Trophoblast cell (in vitro differentiated cells and primary cell): ENCODE data around the gene DCTPP1.

Source experiments
- DNase-seq, 2 donors: peaks; one replicate each; pipeline ENCODE4 v3.0.0-alpha.2; 2016
- H2AFZ ChIP-seq: 2 replicates; pipeline ENCODE4 v1.6.1; 2013; ENCODE audit warnings: low read length, moderate library complexity, mild to moderate bottlenecking; ENCODE audit not compliant: insufficient read depth, poor library complexity
- H2AK5ac ChIP-seq: 2 replicates; pipeline ENCODE4 v1.6.1; 2013; ENCODE audit warnings: mild to moderate bottlenecking, low read length
- H2BK120ac ChIP-seq: 2 replicates; pipeline ENCODE4 v1.6.1; 2013; ENCODE audit warnings: low read length, mild to moderate bottlenecking, moderate library complexity; ENCODE audit not compliant: insufficient read depth, poor library complexity
- H2BK12ac ChIP-seq: 2 replicates; pipeline ENCODE4 v1.6.1; 2013; ENCODE audit warnings: mild to moderate bottlenecking, low read length, moderate library complexity
- H2BK5ac ChIP-seq: 2 replicates; pipeline ENCODE4 v1.6.1; 2013; ENCODE audit warnings: low read length, low read depth, moderate library complexity, mild to moderate bottlenecking; ENCODE audit not compliant: poor library complexity
- H3K14ac ChIP-seq: 2 replicates; pipeline ENCODE4 v1.6.1; 2013; ENCODE audit warnings: mild to moderate bottlenecking, low read length
- H3K18ac ChIP-seq: 2 replicates; pipeline ENCODE4 v1.6.1; 2013; ENCODE audit warnings: mild to moderate bottlenecking, low read length
- H3K23ac ChIP-seq: 2 replicates; pipeline ENCODE4 v1.6.1; 2013; ENCODE audit warnings: low read length
- H3K27ac ChIP-seq: 2 replicates; pipeline ENCODE4 v1.5.1; 2013; ENCODE audit warnings: low read depth, mild to moderate bottlenecking, inconsistent platforms, low read length, moderate library complexity
- H3K27me3 ChIP-seq: 2 replicates; pipeline ENCODE4 v1.6.1; 2013; ENCODE audit warnings: inconsistent platforms, mild to moderate bottlenecking, low read length, moderate library complexity; ENCODE audit not compliant: insufficient read depth
- H3K36me3 ChIP-seq, 2 experiments: 1 replicate in 1 of 2; 2 replicates in 1 of 2; pipeline ENCODE4 v1.6.1; 2013; ENCODE audit warnings: low read length in 2 of 2, mild to moderate bottlenecking in 2 of 2, moderate library complexity in 1 of 2; ENCODE audit not compliant: insufficient read depth in 2 of 2, control insufficient read depth in 1 of 2
- H3K4ac ChIP-seq: 2 replicates; pipeline ENCODE4 v1.6.1; 2013; ENCODE audit warnings: low read depth, mild to moderate bottlenecking, low read length, moderate library complexity
- H3K4me1 ChIP-seq, 2 experiments: 1 replicate in 1 of 2; 2 replicates in 1 of 2; pipeline ENCODE4 v1.6.1; 2013; ENCODE audit warnings: low read length in 2 of 2, mild to moderate bottlenecking in 2 of 2, moderate library complexity in 1 of 2; ENCODE audit not compliant: insufficient read depth in 2 of 2, control insufficient read depth in 1 of 2
- H3K4me2 ChIP-seq: 2 replicates; pipeline ENCODE4 v1.6.1; 2013; ENCODE audit warnings: inconsistent platforms, mild to moderate bottlenecking, low read length, moderate library complexity
- H3K4me3 ChIP-seq: 2 replicates; pipeline ENCODE4 v1.5.1; 2013; ENCODE audit warnings: mild to moderate bottlenecking, low read depth, low read length, inconsistent platforms
- H3K79me1 ChIP-seq: one replicate; pipeline ENCODE4 v1.6.1; 2013; ENCODE audit warnings: low read length
- H3K79me2 ChIP-seq: 2 replicates; pipeline ENCODE4 v1.6.1; 2013; ENCODE audit warnings: low read length, mild to moderate bottlenecking; ENCODE audit not compliant: control insufficient read depth, insufficient read depth, poor library complexity
- H3K9ac ChIP-seq: 2 replicates; pipeline ENCODE4 v1.6.1; 2013; ENCODE audit warnings: mild to moderate bottlenecking, low read length
- H3K9me3 ChIP-seq: 2 replicates; pipeline ENCODE4 v1.6.1; 2013; ENCODE audit warnings: low read depth, mild to moderate bottlenecking, control low read depth, inconsistent platforms, low read length; ENCODE audit not compliant: insufficient read depth
- H4K12ac ChIP-seq: 2 replicates; pipeline ENCODE4 v1.6.1; 2013; ENCODE audit warnings: low read depth, mild to moderate bottlenecking, low read length, moderate library complexity
- H4K8ac ChIP-seq: 2 replicates; pipeline ENCODE4 v1.6.1; 2013; ENCODE audit warnings: low read depth, mild to moderate bottlenecking, low read length, moderate library complexity
- H4K91ac ChIP-seq: one replicate; pipeline ENCODE4 v1.6.1; 2013; ENCODE audit warnings: low read depth, mild to moderate bottlenecking, low read length, moderate library complexity
- WGBS: extraction: QIAGEN DNeasy Blood & Tissue Kit; methylation state at CpG from one replicate; pipeline ENCODE4 v1.1.7; 2013; ENCODE audit warnings: missing lambda C conversion rate; ENCODE audit not compliant: insufficient read length, insufficient coverage; ENCODE audit errors: extremely low coverage; 5-methylcytosine and 5-hydroxymethylcytosine counted together

Gene DCTPP1

GRCh38 chr16:30399435-30400186 is 30.2 kb downstream of the DCTPP1 start:
- peak overlapping the region; percentile 24 for H2BK5ac ChIP-seq
- peaks cover 27% of the 10 kb centered on the region for H3K79me1 ChIP-seq
- H4K8ac ChIP-seq, result peak overlapping the region; percentile 8
- H3K9me3 ChIP-seq, result no peaks in the 10 kb centered on the region
- H3K27me3 ChIP-seq, result no peaks in the 10 kb centered on the region
- no peak overlapping the region for H3K23ac ChIP-seq
- H3K27ac ChIP-seq, result peak overlapping the region; percentile 100
- H3K9ac ChIP-seq, result peak overlapping the region; percentile 22
- H4K12ac ChIP-seq, result peak overlapping the region; percentile 9
- peak overlapping the region; percentile 5 for H3K4ac ChIP-seq
- no CpG with 5 or more reads among the region's 12 CpGs for WGBS
- peak overlapping the region; percentile 5 for H2AK5ac ChIP-seq
- peaks cover 14 to 18% of the 10 kb centered on the region in 2 experiments for H3K4me1 ChIP-seq
- H3K4me3 ChIP-seq, result no peak overlapping the region
- H3K14ac ChIP-seq, result peak overlapping the region; percentile 34
- H2AFZ ChIP-seq, result peak overlapping the region; percentile 18
- peaks cover 14% of the 10 kb centered on the region for H3K79me2 ChIP-seq
- peak overlapping the region; percentile 16 for H2BK12ac ChIP-seq
- H2BK120ac ChIP-seq, result peak overlapping the region; percentile 73
- peak overlapping the region; percentile 73 for H3K4me2 ChIP-seq
- DNase-seq, result no peak
- H3K18ac ChIP-seq, result peak overlapping the region; percentile 13
- H3K36me3 ChIP-seq, result peaks cover 19 to 20% of the 10 kb centered on the region in 2 experiments
- peak overlapping the region; percentile 71 for H4K91ac ChIP-seq

GRCh38 chr16:30398661-30399434 is 31.0 kb downstream of the DCTPP1 start:
- Histone ChIP-seq H3K9ac (no peak overlapping the region), H2BK5ac (no peak overlapping the region), H3K9me3 (no peaks in the 10 kb centered on the region), H4K91ac (peak overlapping the region; percentile 71), H3K79me2 (peaks cover 19% of the 10 kb centered on the region), H4K8ac (no peak overlapping the region), H3K14ac (no peak overlapping the region), H3K36me3 (peaks cover 19 to 20% of the 10 kb centered on the region in 2 experiments), H3K4me3 (peak overlapping the region; percentile 26), H3K4me2 (no peak overlapping the region), H2AK5ac (peak overlapping the region; percentile 4), H3K79me1 (peaks cover 32% of the 10 kb centered on the region), H3K4ac (no peak overlapping the region), H3K27me3 (no peaks in the 10 kb centered on the region), H3K27ac (peak overlapping the region; percentile 100), H2BK12ac (peak overlapping the region; percentile 4), H3K18ac (peak overlapping the region; percentile 19), H2AFZ (no peak overlapping the region), H3K4me1 (peaks cover 14 to 18% of the 10 kb centered on the region in 2 experiments), H2BK120ac (no peak overlapping the region), H3K23ac (no peak overlapping the region), H4K12ac (peak overlapping the region; percentile 5)
- DNase-seq, result no peak
- no CpG with 5 or more reads among the region's 23 CpGs for WGBS

- H2BK120ac ChIP-seq, result no peak overlapping the region
- no peak overlapping the region for H3K4me2 ChIP-seq
- H3K36me3 ChIP-seq, result peaks cover 19 to 20% of the 10 kb centered on the region in 2 experiments
- no peak overlapping the region for H4K8ac ChIP-seq
- H4K12ac ChIP-seq, result peak overlapping the region; percentile 5
- no peak overlapping the region for H3K14ac ChIP-seq
- no peak overlapping the region for H3K4ac ChIP-seq
- H3K4me1 ChIP-seq, result peaks cover 14 to 18% of the 10 kb centered on the region in 2 experiments
- H2BK12ac ChIP-seq, result no peak overlapping the region
- H3K79me2 ChIP-seq, result peaks cover 19% of the 10 kb centered on the region
- H3K27ac ChIP-seq, result no peak overlapping the region
- no CpG with 5 or more reads among the region's 42 CpGs for WGBS
- peak overlapping the region; percentile 4 for H2AK5ac ChIP-seq
- H3K79me1 ChIP-seq, result peaks cover 32% of the 10 kb centered on the region
- no peak overlapping the region for H2AFZ ChIP-seq
- H3K9me3 ChIP-seq, result no peaks in the 10 kb centered on the region
- no peak overlapping the region for H3K23ac ChIP-seq
- peak overlapping the region; percentile 19 for H3K18ac ChIP-seq
- no peak for DNase-seq
- H4K91ac ChIP-seq, result peak overlapping the region; percentile 1
- H3K9ac ChIP-seq, result no peak overlapping the region
- peak overlapping the region; percentile 26 for H3K4me3 ChIP-seq
- no peak overlapping the region for H2BK5ac ChIP-seq
- no peaks in the 10 kb centered on the region for H3K27me3 ChIP-seq
Observed at GRCh38 chr16:30397776-30398660, 31.8 kb downstream of the DCTPP1 start.

GRCh38 chr16:30397056-30397455 is 32.8 kb downstream of the DCTPP1 start:
- H3K79me1 ChIP-seq, result peaks cover 32% of the 10 kb centered on the region
- no peak overlapping the region for H3K4me2 ChIP-seq
- no CpG with 5 or more reads among the region's 4 CpGs for WGBS
- H2BK5ac ChIP-seq, result no peak overlapping the region
- H3K9me3 ChIP-seq, result no peaks in the 10 kb centered on the region
- no peak overlapping the region for H3K4me3 ChIP-seq
- H3K23ac ChIP-seq, result no peak overlapping the region
- no peak overlapping the region for H4K8ac ChIP-seq
- H2BK12ac ChIP-seq, result no peak overlapping the region
- no peak overlapping the region for H4K91ac ChIP-seq
- H3K14ac ChIP-seq, result no peak overlapping the region
- no peaks in the 10 kb centered on the region for H3K27me3 ChIP-seq
- peak overlapping the region; percentile 19 for H3K4ac ChIP-seq
- H3K4me1 ChIP-seq, result peaks cover 14 to 18% of the 10 kb centered on the region in 2 experiments
- no peak overlapping the region for H4K12ac ChIP-seq
- H3K36me3 ChIP-seq, result peaks cover 19 to 20% of the 10 kb centered on the region in 2 experiments
- peaks cover 19% of the 10 kb centered on the region for H3K79me2 ChIP-seq
- no peak overlapping the region for H2AFZ ChIP-seq
- no peak overlapping the region for H3K27ac ChIP-seq
- no peak for DNase-seq
- H3K18ac ChIP-seq, result no peak overlapping the region
- no peak overlapping the region for H2AK5ac ChIP-seq
- H2BK120ac ChIP-seq, result no peak overlapping the region
- no peak overlapping the region for H3K9ac ChIP-seq
